Karpas-422 (cell line): ENCODE measurements around the gene CHL1. TPM values are rescaled to one million over a fixed set of nuclear protein-coding genes. Genes with fewer than 3 reads are reported as not detected.

ENCODE experiments used
- DNase-seq: peaks from one replicate; pipeline ENCODE4 v3.0.0-alpha.2; 2015
- H2AFZ ChIP-seq: fragments of 200-600 bp; sonication (generic); 2 replicates; pipeline ENCODE4 v1.6.1; 2014; ENCODE audit warnings: antibody characterized with exemption, low read length, mixed read lengths
- H3K27ac ChIP-seq: fragments of 200-600 bp; sonication (generic); 2 replicates; pipeline ENCODE4 v1.5.1; 2014; ENCODE audit warnings: mild to moderate bottlenecking, low read length, moderate library complexity
- H3K27me3 ChIP-seq: fragments of 200-600 bp; sonication (generic); 2 replicates; pipeline ENCODE4 v1.6.1; 2014; ENCODE audit warnings: low read length, mixed read lengths
- H3K36me3 ChIP-seq: fragments of 200-600 bp; sonication (generic); 2 replicates; pipeline ENCODE4 v1.6.1; 2014; ENCODE audit warnings: low read length, mixed read lengths; ENCODE audit not compliant: insufficient read depth
- H3K4me1 ChIP-seq: fragments of 200-600 bp; sonication (generic); 2 replicates; pipeline ENCODE4 v1.6.1; 2014; ENCODE audit warnings: mild to moderate bottlenecking, low read length, mixed read lengths
- H3K4me2 ChIP-seq: fragments of 200-600 bp; sonication (generic); 2 replicates; pipeline ENCODE4 v1.6.1; 2014; ENCODE audit warnings: low read length, low read depth, mild to moderate bottlenecking; ENCODE audit not compliant: poor library complexity, severe bottlenecking
- H3K4me3 ChIP-seq: fragments of 200-600 bp; sonication (generic); 2 replicates; pipeline ENCODE4 v1.5.1; 2014; ENCODE audit warnings: mild to moderate bottlenecking, antibody characterized with exemption, low read length, mixed read lengths
- H3K79me2 ChIP-seq: fragments of 200-600 bp; sonication (generic); 2 replicates; pipeline ENCODE4 v1.6.1; 2014; ENCODE audit warnings: mild to moderate bottlenecking, low read length, mixed read lengths
- H3K9ac ChIP-seq: fragments of 200-600 bp; sonication (generic); 2 replicates; pipeline ENCODE4 v1.6.0; 2014; ENCODE audit warnings: low read length
- H3K9me2 ChIP-seq: fragments of 200-600 bp; sonication (generic), shearing (Covaris generic); replicated peaks from 2 replicates; pipeline ENCODE4 v1.6.0; 2014; ENCODE audit warnings: mild to moderate bottlenecking, low read length, moderate library complexity; ENCODE audit not compliant: insufficient read depth
- H3K9me3 ChIP-seq: fragments of 300-700, 200-600 bp; sonication (generic); 2 replicates; pipeline ENCODE4 v1.6.1; 2014; ENCODE audit warnings: low read length, mixed read lengths
- H4K20me1 ChIP-seq: fragments of 200-600 bp; sonication (generic); 2 replicates; pipeline ENCODE4 v1.6.1; 2014; ENCODE audit warnings: mild to moderate bottlenecking, antibody characterized with exemption, low read length, low read depth; ENCODE audit not compliant: insufficient read depth
- total RNA-seq: library from RNA; depleted of rRNA; stranded (reverse); fragments of >200 nt; shearing (Covaris generic); gene quantifications from 2 replicates; pipeline ENCODE4 v1.2.3, GENCODE V29; 2014; ENCODE audit warnings: low replicate concordance

Gene CHL1
- total RNA-seq, 1 experiment from 2014 or later = 23.3 TPM

DNA sequence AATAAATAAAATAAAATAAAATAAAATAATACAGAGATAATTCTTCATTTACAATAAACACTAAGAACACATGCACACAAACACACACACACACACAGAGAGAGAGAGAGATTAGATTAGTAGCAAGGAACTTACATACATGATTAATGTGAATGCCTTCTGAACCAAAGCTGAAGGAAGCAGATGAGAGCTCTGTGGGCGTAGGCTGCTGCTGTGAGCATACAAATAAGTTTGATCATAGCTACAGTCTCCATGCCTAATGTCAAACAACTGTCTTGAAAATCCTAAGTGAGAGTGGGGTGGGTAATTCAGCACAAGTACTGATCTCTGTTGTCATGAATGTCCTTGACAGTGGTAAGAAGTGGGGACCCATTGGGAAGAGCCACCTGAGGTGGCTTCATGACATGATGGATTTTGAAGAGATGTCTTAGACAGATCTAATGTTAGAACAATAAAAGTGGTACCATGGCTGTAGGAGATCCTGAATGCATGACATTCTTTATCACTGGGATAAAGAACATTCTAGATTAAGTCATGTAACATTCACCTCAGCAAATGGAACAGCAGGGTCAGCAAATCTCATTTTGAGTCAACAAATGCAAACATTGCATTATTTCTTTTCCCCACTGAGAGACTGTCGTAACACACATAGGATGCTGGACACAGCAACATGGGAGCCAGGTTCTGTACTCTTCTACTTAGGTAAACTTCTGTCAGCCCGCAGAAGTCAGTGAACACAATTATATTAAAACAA, 46.2 kb downstream of the CHL1 start:
- no peak for DNase-seq

DNA sequence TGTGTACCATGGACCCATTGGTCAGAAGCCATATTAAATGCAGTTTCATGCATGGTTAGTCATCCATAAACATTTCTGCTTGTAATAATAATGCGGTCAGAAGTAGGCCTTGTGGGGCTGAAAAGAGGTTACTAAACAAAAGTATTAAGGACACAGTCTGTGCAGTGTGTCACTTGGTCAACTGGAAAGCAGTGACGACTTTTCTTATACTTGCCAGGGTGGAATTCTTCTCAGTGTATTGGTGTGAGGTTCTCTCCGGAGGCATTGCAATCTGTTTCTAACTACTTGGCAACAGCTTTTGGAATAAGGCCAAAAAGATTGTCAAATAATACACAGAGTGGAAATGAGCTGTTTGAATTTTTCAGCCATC, 46.8 kb downstream of the CHL1 start:
- H4K20me1 ChIP-seq = no peaks in the 10 kb centered on the region
- no peaks in the 10 kb centered on the region for H3K9me3 ChIP-seq
- H3K4me2 ChIP-seq = no peak overlapping the region
- H3K27me3 ChIP-seq = no peaks in the 10 kb centered on the region
- no peak overlapping the region for H2AFZ ChIP-seq
- no peak for DNase-seq
- no peaks in the 10 kb centered on the region for H3K79me2 ChIP-seq
- H3K4me1 ChIP-seq = peaks cover 12% of the 10 kb centered on the region
- H3K9ac ChIP-seq = no peak overlapping the region
- no peak overlapping the region for H3K27ac ChIP-seq
- H3K9me2 ChIP-seq = no peaks in the 10 kb centered on the region
- H3K36me3 ChIP-seq = no peaks in the 10 kb centered on the region
- H3K4me3 ChIP-seq = no peak overlapping the region

More for the DNA sequence above, 46.2 kb downstream of the CHL1 start:
- no peaks in the 10 kb centered on the region for H4K20me1 ChIP-seq
- no peak overlapping the region for H3K9ac ChIP-seq
- no peak overlapping the region for H3K4me2 ChIP-seq
- H3K9me2 ChIP-seq = no peaks in the 10 kb centered on the region
- H3K4me3 ChIP-seq = no peak overlapping the region
- H2AFZ ChIP-seq = no peak overlapping the region
- no peaks in the 10 kb centered on the region for H3K36me3 ChIP-seq
- no peaks in the 10 kb centered on the region for H3K79me2 ChIP-seq
- no peak overlapping the region for H3K27ac ChIP-seq
- H3K9me3 ChIP-seq = no peaks in the 10 kb centered on the region
- H3K4me1 ChIP-seq = peaks cover 12% of the 10 kb centered on the region
- no peaks in the 10 kb centered on the region for H3K27me3 ChIP-seq

DNA sequence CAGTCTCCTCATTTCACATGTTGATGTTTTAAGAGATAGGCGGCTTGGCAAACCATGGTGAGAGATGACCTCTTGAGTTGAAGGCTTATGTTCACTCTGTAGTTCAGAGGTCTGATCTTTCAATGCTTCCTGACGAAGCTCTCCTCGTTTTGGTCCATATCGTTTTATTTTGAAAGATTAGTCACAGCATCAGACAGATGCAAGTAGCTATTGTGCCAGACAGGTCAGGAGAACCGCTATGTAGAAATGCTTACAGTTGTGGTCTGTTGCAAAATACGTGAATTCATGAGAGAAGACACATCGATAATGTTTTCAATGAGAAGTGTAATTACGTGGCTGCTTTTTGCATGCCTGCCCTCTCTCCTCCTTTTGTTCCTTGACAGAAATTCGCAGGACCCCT, 47.5 kb downstream of the CHL1 start:
- no peaks in the 10 kb centered on the region for H3K9me2 ChIP-seq
- no peak overlapping the region for H3K4me2 ChIP-seq
- no peak overlapping the region for H3K4me3 ChIP-seq
- no peaks in the 10 kb centered on the region for H3K79me2 ChIP-seq
- H3K27ac ChIP-seq = no peak overlapping the region
- H4K20me1 ChIP-seq = no peaks in the 10 kb centered on the region
- no peak for DNase-seq
- no peaks in the 10 kb centered on the region for H3K36me3 ChIP-seq
- no peaks in the 10 kb centered on the region for H3K27me3 ChIP-seq
- no peak overlapping the region for H3K9ac ChIP-seq
- H2AFZ ChIP-seq = no peak overlapping the region
- H3K4me1 ChIP-seq = peaks cover 16% of the 10 kb centered on the region
- no peaks in the 10 kb centered on the region for H3K9me3 ChIP-seq

DNA sequence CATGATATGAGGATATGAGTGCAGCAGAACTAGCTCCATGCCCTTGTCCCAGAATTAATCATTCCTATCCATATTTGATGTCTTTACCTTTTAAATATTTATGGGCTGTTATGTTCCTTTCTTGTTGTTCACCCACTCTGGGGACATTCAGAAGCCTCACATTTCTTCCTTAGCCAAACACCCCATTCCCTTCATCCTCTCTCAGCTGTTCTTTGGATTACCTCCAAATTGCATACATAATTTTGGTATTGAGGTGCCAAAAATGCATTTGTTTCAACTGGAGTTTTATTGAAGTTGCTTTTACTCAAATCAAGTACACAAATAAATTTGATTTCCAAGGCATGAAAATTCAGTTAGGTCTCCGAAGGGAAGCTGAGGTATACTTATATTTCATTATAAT, 51.4 kb downstream of the CHL1 start:
- Histone ChIP-seq H3K27ac (no peak overlapping the region), H3K9me3 (no peaks in the 10 kb centered on the region), H3K79me2 (no peaks in the 10 kb centered on the region), H3K9me2 (no peaks in the 10 kb centered on the region; the same call in 1 of the 2 replicates), H4K20me1 (no peaks in the 10 kb centered on the region), H3K4me2 (no peak overlapping the region), H3K36me3 (no peaks in the 10 kb centered on the region), H3K27me3 (no peaks in the 10 kb centered on the region), H2AFZ (no peak overlapping the region), H3K4me3 (no peak overlapping the region), H3K4me1 (peaks cover 38% of the 10 kb centered on the region), H3K9ac (no peak overlapping the region)
- no peak for DNase-seq

DNA sequence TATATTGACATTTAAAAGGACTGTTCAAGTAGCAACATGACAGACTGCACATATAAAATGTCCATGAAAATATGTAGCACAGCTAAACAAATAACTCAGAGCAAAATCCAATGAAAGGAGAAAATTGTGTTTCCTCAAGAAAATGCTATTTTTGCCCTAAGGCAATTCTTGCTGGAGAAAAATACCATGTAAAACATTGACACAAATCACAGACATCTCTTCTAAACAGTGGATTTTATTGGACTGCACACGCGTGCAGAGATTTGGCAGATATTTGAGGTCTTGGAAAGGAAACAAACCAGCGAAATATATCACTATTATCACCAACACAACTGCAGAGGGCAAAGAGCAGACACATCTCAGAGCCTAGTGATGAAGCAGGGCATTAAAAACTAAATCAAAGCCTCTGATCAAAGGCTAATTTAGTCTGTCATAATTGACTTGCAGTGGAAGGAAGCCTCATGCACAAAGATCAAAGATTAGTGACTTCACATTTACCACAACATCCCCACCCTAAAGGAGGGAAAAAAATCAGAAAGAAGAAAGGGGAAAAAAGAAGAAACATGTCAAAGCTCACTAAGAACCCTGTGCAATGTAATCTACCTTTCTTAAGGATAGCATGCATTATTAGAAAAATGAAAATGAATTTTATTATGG, 52.4 kb downstream of the CHL1 start:
- Histone ChIP-seq H3K4me2 (peak overlapping the region; percentile 7), H4K20me1 (no peaks in the 10 kb centered on the region), H3K9me2 (no peaks in the 10 kb centered on the region; the same call in 1 of the 2 replicates), H3K4me1 (peaks cover 34% of the 10 kb centered on the region), H3K9me3 (no peaks in the 10 kb centered on the region), H3K27me3 (no peaks in the 10 kb centered on the region), H2AFZ (peak overlapping the region; percentile 13), H3K79me2 (no peaks in the 10 kb centered on the region), H3K9ac (no peak overlapping the region), H3K27ac (peak overlapping the region; percentile 61; the same call in 1 of the 2 replicates), H3K36me3 (no peaks in the 10 kb centered on the region), H3K4me3 (no peak overlapping the region)
- DNase-seq = no peak

DNA sequence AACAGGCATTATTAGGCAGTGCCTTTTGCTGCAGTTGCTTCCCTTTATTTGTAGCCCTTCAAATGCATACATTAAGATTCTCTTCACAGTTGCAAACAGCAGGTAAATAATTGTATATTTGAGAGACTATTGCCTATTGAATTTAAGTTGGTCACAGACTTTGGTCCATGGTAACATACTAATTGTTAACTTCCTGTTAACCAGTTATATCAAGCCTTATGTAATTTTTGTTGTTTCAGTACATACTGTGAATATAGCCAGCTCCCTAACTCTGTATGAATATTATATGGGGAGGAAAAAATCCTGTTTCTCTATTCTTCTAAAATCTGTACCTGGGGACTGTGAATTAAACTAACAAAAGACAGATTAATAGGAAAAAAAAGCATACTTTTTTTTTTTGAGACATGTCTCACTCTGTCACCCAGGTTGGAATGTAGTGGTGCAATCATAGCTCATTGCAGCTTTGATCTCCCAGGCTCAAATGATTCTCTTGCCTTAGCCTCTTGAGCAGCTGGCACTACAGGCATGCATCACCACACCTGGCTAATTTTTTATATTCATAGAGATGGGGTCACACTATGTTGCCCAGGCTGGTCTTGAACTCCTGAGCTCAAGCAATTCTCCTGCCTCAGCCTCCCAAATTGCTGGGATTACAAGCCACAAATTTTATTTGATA, 53.2 kb downstream of the CHL1 start:
- Histone ChIP-seq H3K79me2 (no peaks in the 10 kb centered on the region), H2AFZ (peak overlapping the region; percentile 13), H3K4me1 (peaks cover 32% of the 10 kb centered on the region), H3K9ac (no peak overlapping the region), H3K27me3 (no peaks in the 10 kb centered on the region), H4K20me1 (no peaks in the 10 kb centered on the region), H3K27ac (peak overlapping the region; percentile 61), H3K4me3 (no peak overlapping the region), H3K36me3 (no peaks in the 10 kb centered on the region), H3K4me2 (peak overlapping the region; percentile 45), H3K9me3 (no peaks in the 10 kb centered on the region), H3K9me2 (no peaks in the 10 kb centered on the region; the same call in 1 of the 2 replicates)
- DNase-seq = no peak

DNA sequence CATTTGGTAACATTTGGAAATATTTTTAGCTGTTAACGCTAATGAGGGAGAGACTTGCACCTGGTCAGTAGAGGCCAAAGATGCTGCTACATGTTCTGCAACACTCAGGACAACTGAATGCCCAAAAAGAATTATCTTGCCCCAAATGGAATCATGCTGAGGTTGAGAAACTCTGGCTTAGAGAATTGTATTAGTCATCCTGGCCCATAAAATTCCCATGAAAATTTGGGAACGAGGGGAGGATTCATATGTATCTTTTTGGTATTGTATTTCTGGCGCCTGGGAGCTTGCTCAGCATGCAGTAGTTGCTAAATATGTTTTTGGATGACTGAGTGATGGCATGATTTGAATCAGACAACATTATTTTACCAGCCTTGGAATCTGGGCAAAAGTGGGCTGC, 59.9 kb downstream of the CHL1 start:
- Histone ChIP-seq H3K27ac (no peak overlapping the region), H3K27me3 (no peaks in the 10 kb centered on the region), H3K4me2 (no peak overlapping the region), H3K4me3 (no peak overlapping the region), H3K9me3 (no peaks in the 10 kb centered on the region), H3K9ac (no peak overlapping the region), H3K9me2 (no peaks in the 10 kb centered on the region; the same call in 1 of the 2 replicates), H2AFZ (no peak overlapping the region), H3K4me1 (peaks cover 4% of the 10 kb centered on the region), H4K20me1 (no peaks in the 10 kb centered on the region), H3K36me3 (no peaks in the 10 kb centered on the region), H3K79me2 (no peaks in the 10 kb centered on the region)
- DNase-seq = no peak

DNA sequence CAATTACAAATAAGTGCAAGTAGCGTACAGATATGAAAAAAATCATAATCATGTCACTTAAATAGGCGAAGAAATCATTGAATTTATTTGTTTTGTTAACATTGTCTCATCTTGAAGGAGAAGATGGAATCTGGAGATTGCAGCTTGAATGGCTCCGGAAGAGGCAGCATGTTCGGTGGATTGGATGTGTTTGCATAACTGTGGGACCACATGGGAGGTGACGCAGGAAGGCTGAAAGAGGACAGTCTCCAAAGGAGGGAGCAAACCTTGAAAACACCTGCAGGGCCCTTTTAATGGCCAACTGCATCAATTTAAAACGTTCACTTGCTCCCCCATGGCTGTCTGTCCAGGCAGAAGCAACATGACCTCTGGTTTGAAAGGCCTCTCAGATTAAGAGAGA, 61.3 kb downstream of the CHL1 start:
- no peaks in the 10 kb centered on the region for H4K20me1 ChIP-seq
- H3K79me2 ChIP-seq = no peaks in the 10 kb centered on the region
- no peak overlapping the region for H3K4me3 ChIP-seq
- peaks cover 4% of the 10 kb centered on the region for H3K4me1 ChIP-seq
- no peak overlapping the region for H2AFZ ChIP-seq
- DNase-seq = no peak
- H3K9ac ChIP-seq = no peak overlapping the region
- no peaks in the 10 kb centered on the region for H3K27me3 ChIP-seq
- no peaks in the 10 kb centered on the region; the same call in 1 of the 2 replicates for H3K9me2 ChIP-seq
- H3K36me3 ChIP-seq = no peaks in the 10 kb centered on the region
- H3K27ac ChIP-seq = no peak overlapping the region
- H3K9me3 ChIP-seq = no peaks in the 10 kb centered on the region
- H3K4me2 ChIP-seq = no peak overlapping the region
